OCI-M2 (cell line): ENCODE data around the gene HORMAD2.

ENCODE experiments used
- DNase-seq: peaks from one replicate; lab custom pipeline; 2025; ENCODE audit not compliant: unreplicated experiment; lab: John Stamatoyannopoulos, UW

Gene HORMAD2

GRCh38 chr22:30224161-30224857, 144.0 kb downstream of the HORMAD2 start:
- DNase-seq, result no peak

GRCh38 chr22:30225220-30225927, 145.1 kb downstream of the HORMAD2 start:
- DNase-seq, result no peak

GRCh38 chr22:30226192-30226832, 146.0 kb downstream of the HORMAD2 start:
- no peak for DNase-seq
